Muscle of arm (tissue), 14 donors: ENCODE data around the gene RAP1GAP. TPM values are rescaled to one million over a fixed set of nuclear protein-coding genes. Genes with fewer than 3 reads are reported as not detected.

Source experiments
- DNase-seq: peaks from one replicate; pipeline ENCODE4 v3.0.0-alpha.2; 2013
- long read RNA-seq, 11 donors: transcript quantifications; one replicate each; lab custom pipeline, GENCODE V29; 2026
- polyA plus RNA-seq, 12 donors: library from polyadenylated mRNA; unstranded; fragments of 120-200 nt; gene quantifications; one replicate each; pipeline ENCODE4 v1.2.1, GENCODE V29; 2013; ENCODE audit not compliant: insufficient read length in 12 of 12

RAP1GAP gene
- 1 to 10 TPM in 11 of 12 donors, not detected in 1; 1.1 to 9.2 (median 1.7) TPM for polyA plus RNA-seq
- long read RNA-seq, donor 1, partial matches to known transcripts = 0 of 2 reads
- long read RNA-seq, donor 1, other reads (novel, unspliced or antisense) = 0 of 2 reads
- long read RNA-seq, donor 2 = 0 reads
- long read RNA-seq, donor 3 = 0 reads
- long read RNA-seq, donor 4 = 0 reads
- long read RNA-seq, donor 5 = 0 reads
- long read RNA-seq, donor 6 = 0 reads
- long read RNA-seq, donor 7 = 0 reads
- long read RNA-seq, donor 8, partial matches to known transcripts = 0 of 1 reads
- long read RNA-seq, donor 8, other reads (novel, unspliced or antisense) = 0 of 1 reads
- long read RNA-seq, donor 9 = 0 reads
- long read RNA-seq, donor 10, partial matches to known transcripts = 0 of 1 reads
- long read RNA-seq, donor 10, other reads (novel, unspliced or antisense) = 0 of 1 reads
- long read RNA-seq, donor 11 = 0 reads

DNA sequence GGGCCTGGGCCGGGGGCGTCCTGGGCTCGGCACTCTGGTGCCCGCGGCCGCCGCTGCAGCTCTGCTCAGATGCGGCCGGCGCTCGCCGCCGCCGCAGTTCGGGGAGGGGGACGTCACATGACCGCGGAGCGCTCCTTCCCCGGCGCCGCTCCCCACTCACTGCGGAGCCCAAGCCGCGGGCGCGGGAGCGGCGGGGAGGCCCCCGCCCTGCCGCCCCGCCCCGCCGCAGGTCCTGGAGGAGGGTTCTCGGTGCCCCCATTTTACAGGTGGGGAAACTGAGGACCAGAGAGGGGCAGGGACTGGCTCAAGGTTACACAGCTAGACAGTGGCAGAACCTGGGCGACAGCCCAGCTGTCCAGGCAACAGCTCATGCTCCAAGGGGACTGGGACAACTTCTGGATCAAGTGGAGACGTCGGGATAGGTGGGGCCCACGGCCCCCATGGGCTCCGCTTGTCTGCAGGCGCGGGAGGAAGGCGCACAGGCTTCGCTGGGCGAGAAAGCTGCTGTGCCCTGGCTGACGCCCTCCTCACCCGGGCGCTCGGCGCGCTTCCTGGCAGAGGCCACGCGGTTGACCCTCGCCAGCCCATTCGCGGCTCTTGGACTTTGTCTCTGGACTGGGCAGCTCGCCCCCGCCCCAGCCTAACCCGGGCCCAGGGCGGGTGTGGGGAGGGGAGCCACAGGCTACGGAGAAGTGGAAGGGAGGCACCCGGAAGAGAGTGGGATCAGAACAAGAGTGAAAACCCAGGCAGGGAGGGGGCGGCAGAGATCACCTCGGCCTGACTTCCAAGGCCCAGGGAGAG, at the start of gene RAP1GAP:
Gene RAP1GAP, minus strand, starts transcription at position 100 of the 801 bp plus-strand sequence. CDS start 49,325 bp downstream, outside the sequence.
- DNase-seq = no peak

DNA sequence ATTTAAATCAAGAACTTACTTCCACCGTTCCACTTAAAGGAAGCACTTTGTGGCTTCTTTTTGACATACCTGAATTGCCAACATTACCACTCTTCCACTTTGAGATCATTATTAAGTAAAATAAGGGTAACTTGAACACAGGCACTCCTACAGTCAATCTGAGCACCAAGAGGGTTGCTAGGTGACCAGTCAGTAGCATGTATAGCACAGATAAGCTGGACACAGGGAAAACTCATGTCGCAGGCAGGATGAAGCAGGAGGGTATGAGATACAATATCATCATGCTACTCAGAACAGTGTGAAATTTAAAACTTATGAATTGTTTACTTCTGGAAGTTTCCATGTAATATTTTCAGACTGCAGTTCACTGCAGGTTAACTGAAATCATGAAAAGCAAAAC, 47.0 kb upstream of the RAP1GAP start:
- DNase-seq = no peak

DNA sequence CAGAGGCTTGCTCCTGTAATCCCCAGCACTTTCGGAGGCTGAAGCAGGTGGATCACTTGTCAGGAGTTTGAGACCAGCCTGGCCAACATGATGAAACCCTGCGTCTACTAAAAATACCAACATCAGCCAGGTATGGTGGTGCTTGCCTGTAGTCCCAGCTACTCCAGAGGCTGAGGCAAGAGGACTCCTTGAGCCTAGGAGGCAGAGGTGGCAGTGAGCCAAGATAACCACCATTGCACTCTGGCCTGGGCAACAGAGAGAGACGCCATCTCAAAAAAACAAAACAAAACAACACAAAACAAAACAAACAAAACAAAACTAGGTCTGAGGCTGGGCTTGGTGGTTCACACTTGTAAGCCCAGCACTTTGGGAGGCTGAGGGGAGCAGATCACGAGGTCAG, 38.7 kb upstream of the RAP1GAP start:
- no peak for DNase-seq

DNA sequence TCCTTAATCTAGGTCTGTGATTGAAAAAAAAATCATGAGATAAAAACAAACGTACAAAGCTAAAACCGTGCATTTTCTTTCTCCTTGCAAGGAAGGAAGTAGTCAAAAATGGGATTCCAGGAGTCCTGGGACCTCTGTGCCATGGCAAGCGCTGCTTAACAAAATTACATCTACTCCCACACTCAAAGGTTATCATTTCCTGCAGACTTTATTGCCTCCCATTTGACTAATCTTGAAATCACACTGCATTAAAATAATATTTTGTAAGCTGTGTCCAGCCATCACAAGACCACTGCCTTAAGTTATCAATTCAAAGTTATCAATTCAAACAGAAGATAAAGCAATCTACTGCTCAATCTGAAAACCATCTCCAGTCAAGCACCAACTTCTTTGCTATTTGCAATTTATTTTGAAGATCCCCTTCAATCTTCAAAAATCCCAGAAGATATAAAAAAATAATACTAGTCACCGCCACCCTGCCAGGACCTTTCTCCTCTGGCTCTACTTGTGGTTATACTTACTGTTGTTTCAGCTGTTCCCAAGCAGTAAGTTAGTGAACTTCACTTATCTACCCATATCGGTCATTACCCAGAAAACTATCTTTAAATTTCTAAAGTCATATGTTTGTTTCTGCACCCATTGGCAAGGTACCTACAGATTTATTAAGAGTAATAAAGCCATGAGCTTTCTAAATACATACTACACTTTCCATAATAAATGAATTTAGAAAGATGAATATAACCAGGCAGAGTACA, 38.1 kb upstream of the RAP1GAP start:
- DNase-seq = no peak

DNA sequence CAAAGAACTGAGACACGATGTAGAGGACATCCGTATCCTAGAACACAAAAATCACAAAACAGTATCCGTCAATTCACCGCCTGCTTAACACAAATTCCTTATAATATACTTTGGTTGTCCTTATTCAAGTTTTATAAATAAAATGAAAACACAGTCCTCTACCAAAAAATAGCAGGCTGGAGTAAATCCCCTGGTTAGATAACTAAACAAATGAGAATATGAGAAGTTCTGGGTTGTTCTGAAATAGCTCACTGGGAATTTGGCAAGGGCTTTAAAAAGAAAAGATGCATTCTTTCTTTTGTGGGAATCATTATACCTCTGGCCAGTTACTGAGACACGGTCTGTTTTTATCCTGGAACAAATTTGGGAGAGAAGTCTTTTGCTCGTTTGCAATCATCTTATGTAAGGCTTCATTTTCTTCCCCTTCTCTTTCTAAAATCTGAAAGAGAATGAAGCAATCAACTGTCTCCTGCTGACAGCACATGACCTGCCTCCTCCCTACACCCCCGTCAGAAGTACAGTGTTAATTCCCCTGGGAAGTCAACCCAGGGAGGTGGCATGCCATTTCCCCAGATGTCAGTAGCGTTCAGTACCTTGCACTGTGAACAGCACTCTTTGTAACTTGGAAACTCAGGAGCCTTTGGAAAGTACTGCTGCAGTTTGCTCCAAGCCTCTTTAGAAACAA, 37.1 kb upstream of the RAP1GAP start:
- no peak for DNase-seq

DNA sequence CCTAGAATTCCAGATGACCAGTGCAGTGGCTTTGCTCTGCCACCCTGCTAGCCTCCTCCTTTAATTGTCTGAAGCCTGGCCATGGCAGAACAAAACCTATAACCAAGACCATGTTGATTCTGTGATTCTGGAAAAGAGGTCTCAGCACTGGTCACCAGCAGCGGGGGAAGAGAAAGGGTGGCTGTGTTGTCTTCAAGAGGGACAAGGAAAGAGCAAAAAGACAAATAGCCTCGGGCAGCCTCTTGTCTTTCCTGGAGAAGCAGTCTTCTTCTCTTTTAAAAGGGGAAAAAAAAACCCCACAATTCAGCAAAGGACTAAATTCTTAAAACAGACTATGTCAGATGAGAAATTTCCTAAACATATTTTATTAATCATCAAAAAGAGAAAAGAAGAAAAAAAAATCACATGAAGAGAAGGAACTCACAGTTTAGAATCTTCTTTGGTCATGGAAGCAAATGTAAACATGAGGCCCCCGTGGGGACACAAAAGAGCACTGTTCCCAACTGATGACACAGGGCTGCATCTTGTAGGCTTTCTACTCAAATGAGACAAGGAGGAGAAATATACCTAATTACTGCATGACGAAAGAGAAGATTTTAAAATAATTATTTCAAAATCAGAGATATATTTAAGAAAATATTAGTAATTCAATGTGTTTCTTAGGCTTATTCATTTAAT, 36.3 kb upstream of the RAP1GAP start:
- DNase-seq = no peak

DNA sequence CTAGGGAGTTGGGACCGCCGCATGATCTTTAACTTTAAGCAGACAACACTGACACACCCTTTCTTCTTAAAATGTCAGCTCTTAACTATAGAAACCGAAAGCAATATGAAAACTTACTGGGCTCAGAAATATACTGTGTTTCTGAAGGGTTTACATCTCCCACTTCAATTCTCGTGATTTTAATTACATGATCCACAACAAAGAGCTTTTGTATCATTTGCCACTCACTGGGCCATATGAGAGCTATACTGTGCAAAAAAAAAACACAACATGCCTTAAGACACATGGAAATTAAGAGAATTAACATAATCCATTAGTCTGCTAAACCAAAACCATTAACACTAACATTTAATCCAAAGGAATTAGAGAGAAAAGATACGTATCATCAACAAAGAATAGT, 35.0 kb upstream of the RAP1GAP start:
- no peak for DNase-seq

DNA sequence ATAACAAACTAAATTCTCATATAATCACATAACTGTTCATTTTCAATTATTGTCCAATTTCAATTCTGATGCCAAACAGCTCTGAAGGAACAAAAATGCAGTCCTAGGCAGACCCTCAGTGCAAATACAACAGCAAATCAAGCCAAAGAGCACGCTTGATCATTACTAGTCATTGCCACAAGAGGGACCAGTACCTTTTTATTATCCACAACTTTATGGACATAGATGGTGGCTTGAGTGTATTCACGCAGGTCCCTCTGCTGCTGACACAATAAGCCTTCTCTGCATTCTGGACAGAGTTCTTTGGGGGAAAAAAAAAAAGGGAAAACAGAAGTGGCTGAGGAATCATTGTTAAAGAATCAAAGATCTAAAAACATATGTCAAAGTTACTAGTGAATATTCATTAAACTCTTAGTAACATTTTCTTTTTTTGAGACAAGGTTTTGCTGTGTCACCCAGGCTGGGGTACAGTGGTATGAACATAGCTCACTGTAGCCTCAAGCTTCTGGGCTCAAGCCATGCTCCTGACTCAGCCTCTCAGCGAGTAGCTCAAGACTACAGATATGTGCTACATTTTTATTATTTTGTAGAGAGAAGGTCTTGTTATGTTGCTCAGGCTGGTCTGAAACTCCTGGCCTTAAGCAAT, 34.3 kb upstream of the RAP1GAP start:
- peak; percentile 5 for DNase-seq

DNA sequence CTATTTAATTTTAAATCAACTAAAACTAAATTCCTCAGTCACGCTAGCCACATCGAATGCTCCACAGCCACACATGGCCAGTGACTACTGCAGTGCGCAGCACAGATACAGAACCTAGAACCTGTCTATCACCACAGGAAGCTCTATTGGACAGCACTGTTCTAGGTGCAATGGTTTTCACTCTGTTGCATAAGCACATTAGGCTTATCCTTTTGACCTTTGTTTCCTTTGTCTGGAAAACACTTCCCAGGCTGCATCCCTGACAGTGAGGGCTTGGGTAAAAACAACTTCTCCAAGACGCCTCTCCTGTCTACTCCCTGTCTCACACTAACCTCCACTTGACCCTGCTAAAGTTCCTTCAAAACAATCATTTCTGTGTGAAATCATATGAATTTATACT, 33.6 kb upstream of the RAP1GAP start:
- DNase-seq = no peak

DNA sequence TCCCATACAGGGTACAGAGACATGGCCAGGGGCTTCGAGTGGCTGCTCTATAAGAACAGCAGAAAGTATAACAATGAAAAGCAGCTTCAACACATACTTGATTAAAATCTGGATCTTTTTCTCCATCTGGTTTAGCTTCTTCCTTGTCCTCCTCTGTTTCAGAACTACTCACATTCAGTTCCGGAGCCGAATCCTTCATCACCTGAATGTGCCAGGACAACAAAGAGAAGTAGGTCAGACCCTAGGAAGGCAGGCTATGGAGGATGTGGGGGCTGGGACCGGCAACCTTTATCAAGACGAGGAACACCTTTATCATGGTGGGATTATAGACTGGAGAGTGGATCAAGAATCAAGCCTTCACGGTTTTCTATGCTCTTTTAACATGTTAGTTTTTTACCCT, 32.2 kb upstream of the RAP1GAP start:
- no peak for DNase-seq

DNA sequence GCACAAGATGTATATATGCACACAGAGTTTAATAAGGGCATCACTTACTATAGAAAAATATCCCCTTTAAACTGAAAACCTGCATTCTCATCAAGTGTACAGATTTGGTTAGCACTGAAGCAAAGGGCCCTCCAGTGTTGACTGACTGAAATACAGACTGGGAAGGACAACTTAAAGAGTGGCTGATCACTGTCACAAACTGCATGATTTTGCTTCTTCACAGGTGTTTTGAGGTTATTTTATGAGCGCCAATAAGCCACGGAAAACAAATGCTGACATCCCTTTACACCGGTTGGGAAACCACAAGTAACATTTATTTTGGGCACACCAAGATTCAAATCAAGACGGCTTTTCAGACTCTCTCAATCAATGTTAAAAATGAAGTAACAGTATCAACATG, 30.9 kb upstream of the RAP1GAP start:
- DNase-seq = no peak

DNA sequence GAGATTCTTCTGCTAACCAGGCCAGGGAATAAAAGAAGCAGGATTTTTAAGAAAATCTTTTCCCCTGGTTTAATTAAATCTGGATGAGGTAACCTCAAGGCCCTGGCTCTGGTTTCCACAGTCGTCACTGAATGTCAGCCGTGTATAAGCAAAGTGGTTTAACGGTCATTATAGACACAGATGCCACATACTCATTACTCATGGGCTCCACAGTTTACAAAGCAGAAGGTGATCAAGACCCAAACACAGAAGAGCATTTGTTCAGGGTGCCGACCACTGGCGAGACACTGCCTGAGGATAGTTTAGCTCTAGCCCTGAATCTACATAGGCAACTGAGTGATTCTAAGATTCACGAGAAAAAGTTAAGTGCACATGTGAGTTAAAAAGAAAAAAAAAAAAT, 27.8 kb upstream of the RAP1GAP start:
- no peak for DNase-seq

DNA sequence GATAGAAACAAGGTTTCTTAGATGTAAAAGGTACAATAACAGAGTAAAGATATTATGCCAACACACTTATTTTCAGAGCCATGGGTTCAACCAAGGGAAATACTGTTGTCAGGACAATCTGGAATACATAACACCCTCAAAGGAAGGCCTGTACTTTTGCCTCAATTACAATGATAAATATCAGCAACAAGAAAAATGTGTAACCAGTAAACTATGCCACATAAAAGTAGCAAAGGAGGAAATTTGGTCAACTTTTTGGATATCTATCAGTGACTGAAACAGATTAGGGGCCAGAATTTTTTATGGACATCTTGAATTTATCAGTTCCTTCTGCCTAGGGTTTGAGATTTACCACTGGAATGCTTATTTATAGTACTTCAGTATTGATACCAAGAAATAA, 24.6 kb upstream of the RAP1GAP start:
- no peak for DNase-seq

DNA sequence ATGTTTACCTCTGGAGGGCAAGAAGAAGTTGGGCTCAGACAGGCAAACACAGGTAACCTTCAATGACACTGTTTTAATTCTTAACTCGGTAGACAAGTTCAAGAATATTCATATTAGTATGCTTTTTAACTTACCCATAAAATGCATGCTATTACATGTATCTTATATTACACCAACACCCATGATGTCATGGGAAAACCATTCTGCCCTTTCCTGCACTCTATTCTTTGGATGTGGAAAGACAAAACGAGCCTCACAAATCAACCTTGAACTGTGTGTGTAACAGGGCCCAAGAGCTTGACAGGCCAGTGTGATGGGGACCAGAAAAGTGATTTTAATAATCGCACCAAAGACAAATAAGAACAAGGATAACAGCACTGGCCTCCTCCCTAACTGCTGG, 22.6 kb upstream of the RAP1GAP start:
- no peak for DNase-seq

DNA sequence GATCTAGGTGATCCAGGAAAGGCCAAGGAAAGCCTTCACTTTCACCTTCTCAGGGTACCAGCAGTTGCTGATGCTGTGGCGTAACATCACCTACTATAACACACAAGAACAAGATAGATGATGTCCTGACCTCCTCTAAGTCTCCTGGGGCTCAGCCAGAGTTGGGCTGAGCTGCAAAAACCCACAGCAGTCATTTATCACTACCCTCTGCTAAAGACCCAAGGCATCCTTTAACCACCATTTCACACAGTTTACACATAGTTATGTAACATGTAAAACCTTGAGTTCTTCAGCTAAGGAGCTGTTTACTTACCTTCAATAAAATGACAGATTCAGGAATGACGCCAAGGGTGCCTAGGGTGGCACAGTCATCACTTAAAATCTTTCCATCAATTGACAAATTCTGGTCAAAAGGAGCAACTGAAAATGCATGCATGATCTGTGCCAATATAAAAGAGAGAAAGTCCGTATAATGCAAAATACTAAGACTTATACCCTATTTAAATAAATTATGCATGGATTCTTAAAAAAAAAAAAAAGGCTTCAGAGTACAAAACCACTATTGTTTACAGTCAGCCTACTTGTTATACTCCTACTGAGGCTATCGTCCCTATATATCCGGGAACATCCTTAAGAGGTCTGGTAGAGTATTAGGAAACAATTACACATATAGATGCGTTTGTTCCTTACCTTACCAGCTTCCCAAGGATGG, 20.7 kb upstream of the RAP1GAP start:
- no peak for DNase-seq

DNA sequence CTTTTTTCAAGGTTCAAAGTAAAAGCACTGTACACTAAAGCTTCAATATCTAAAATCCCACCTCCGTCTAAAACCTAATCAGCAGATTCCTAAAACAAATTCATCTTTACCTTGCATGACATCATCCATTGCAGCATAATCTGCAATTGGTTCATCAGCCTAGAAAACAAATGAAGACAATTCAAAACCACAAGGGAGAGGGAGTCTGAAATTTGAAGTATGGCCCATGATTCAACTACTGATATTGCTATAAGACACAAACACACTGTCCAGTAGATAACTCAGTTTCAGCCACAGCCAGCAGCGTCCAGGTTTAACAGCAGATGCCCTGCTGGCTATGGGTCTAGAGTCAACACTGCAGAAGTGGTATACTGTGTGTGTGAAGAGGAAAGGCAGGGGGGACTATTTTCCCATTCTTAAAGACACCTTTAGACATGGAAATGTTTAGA, 17.9 kb upstream of the RAP1GAP start:
- no peak for DNase-seq

DNA sequence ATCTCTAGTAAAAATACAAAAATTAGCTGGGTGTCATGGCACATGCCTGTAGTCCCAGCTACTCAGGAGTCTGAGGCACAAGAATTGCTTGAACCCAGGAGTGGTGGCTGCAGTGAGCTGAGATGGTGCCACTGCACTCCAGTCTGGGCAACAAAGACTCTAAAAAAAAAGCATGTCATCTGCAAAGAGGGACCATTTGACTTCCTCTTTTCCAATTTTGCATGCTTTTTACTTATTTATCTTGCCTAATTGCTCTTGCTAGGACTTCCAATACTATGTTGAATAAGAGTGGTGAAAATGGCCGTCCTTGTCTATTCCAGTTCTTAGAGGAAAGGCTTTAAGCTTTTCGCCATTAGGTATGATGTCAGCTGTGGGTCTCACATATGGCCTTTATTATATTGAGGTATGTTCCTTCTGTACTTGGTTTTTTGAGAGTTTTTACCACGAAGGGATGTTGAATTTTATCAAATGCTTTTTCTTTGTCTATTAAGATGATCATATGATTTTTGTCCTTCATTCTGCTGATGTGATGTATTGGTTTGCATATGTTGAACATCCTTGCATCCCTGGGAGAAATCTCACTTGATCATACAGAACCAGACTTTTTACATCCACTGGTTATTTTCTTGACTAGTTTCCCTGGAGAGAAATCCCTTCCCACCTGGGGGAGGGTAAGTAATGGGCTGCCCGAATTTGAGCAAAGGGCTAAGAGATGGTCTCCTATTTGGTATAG, 17.0 kb upstream of the RAP1GAP start:
- DNase-seq = no peak

DNA sequence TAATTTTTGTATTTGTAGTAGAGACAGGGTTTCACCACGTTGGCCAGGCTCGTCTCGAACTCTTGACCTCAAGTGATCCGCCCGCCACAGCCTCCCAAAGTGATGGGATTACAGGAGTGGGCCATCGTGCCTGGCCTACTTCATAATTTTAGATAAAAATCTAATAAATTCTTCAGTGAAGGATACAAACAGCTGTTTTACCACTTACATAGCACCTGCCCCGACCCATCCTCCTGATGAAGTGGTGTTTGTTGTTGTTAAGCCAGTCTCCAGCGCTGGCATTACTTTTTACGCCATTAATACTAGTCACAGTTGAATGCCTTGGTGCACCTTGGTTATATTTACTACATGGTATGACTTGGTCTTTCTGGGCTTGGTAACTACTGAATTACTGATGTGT, 12.3 kb upstream of the RAP1GAP start:
- DNase-seq = no peak

DNA sequence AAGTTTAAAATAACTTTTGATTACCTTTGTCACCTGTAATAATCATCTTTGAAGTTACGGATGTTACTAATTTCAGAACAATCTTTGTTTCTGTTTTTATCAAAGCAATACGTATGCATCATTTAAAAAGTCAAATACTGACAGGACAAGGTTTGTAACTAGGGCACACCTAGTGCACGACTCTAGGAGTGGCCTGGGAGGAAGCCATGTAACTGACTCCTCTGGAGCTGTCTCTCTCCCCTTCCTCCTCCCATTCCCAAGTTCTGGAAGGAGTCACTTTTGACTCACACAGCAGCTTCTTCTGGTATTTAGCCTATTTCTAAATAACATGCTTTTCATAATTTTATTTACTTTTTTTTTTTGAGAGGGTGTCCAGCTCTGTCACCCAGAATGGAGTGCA, 11.8 kb upstream of the RAP1GAP start:
- DNase-seq = no peak
